ENCODE measurements around the gene MACROD1. TPM values are rescaled to one million over a fixed set of nuclear protein-coding genes. Genes with fewer than 3 reads are reported as not detected.

The MACROD1 gene
- total and polyA plus RNA-seq, 7 experiments from 2014 or later: 5.4 to 16.2 (median 9.7) TPM

DNA sequence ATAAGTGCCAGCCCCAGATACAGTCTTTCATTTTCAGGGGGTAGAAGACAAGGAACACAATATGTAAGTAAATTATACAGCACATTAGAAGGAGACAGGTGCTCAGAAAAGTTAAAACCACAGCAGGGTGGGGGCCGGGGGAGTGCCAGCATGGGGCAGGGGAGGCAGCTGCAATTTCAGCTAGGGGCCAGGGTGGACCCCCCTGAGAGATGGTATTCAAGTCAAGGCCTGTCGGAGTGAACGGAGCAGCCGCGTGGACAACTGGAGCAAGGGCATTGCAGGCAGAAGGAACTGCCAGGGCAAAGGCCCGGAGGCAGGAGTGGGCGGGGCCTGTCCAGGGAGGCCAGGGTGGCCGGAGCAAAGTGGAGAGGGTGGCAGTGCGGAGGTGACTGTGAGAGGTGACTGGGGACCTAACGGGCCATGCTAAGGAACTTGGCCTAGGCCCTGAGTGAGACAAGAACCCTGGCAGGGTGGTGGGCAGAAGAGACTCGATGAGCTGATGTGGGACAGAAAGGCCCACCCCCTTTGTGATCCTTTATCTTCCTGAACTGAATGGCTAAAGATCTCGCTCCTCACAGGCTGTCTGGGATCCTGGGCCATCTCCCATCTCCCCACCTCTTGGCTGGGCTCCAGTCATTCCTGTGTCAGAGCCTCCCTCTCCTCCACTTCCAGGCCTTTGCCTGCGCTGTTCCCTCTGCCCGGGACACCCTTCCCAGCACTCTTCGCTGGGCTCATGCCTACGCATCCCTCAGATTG lies 152.6 kb downstream of the MACROD1 start:
- H3K27me3 Mint-ChIP-seq: peaks cover 5 to 10% (median 9%) of the 10 kb centered on the region in 5 donors
- H3K9me3 Mint-ChIP-seq: peaks cover 0 to 19% (median 0%) of the 10 kb centered on the region in 11 donors
- no peak overlapping the region for H3K4me3 Mint-ChIP-seq
- intact Hi-C loops (cut with micrococcal nuclease): no loop called here
- no peaks in the 10 kb centered on the region for H3K36me3 ChIP-seq (ENCODE audit: control insufficient read depth in 2 of 3, insufficient read depth in 3 of 3, low read length in 3 of 3)
- no peaks in the 10 kb centered on the region for H3K27me3 ChIP-seq (ENCODE audit: control insufficient read depth in 2 of 2, insufficient read depth in 2 of 2, low read length in 2 of 2)
- H3K27ac ChIP-seq (ENCODE audit: low read depth, low read length): no peak overlapping the region
- H3K4me3 ChIP-seq (ENCODE audit: low read length): no peak overlapping the region
- ChIA-PET CTCF (no interaction called here), POLR2A (no interaction called here)
- H3K27ac Mint-ChIP-seq: no peak overlapping the region
- no peak for ATAC-seq
- H3K36me3 Mint-ChIP-seq: peaks cover 0 to 12% (median 0%) of the 10 kb centered on the region in 5 donors
- no peak for DNase-seq
- peaks cover 0 to 8% (median 0%) of the 10 kb centered on the region in 3 experiments for H3K9me3 ChIP-seq (ENCODE audit: control insufficient read depth in 2 of 3, low read length in 3 of 3)
- peaks cover 0 to 3% (median 0%) of the 10 kb centered on the region in 7 donors for H3K4me1 Mint-ChIP-seq
- H3K4me1 ChIP-seq (ENCODE audit: control insufficient read depth in 2 of 2, insufficient read depth in 2 of 2, low read length in 2 of 2): no peaks in the 10 kb centered on the region

DNA sequence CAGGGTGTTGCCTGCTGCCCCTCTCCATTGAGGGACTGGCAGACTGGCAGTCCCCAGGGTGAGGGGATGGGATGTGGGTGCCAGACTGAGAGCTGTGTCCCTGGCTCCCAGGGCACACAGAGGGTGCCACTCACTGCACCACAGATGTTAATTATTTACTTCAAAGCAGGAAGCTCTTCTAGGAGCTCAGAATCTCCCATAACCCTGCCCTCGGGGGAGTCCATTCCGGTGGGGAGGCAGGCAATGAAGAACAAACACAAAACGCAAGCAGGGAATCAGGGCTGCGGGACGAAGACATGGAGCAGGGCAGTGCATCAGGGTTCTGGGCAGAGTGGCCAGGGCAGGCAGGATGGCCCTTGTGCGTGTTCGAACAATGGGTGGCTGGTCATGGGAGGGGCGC lies 154.5 kb downstream of the MACROD1 start:
- intact Hi-C loops (cut with micrococcal nuclease): no loop called here
- no peak overlapping the region for H3K4me3 ChIP-seq (ENCODE audit: low read length)
- Mint-ChIP-seq H3K4me3 (no peak overlapping the region), H3K9me3 (peaks cover 0 to 19% (median 0%) of the 10 kb centered on the region in 11 donors), H3K4me1 (peaks cover 7 to 16% (median 12%) of the 10 kb centered on the region in 7 donors), H3K36me3 (peaks cover 0 to 12% (median 0%) of the 10 kb centered on the region in 5 donors), H3K27ac (no peak overlapping the region), H3K27me3 (peaks cover 17 to 30% (median 29%) of the 10 kb centered on the region in 5 donors)
- H3K4me1 ChIP-seq (ENCODE audit: control insufficient read depth in 2 of 2, insufficient read depth in 2 of 2, low read length in 2 of 2): no peaks in the 10 kb centered on the region
- ATAC-seq (no peak), DNase-seq (no peak)
- ChIA-PET POLR2A (no interaction called here), CTCF (no interaction called here)
- H3K36me3 ChIP-seq (ENCODE audit: control insufficient read depth in 2 of 3, insufficient read depth in 3 of 3, low read length in 3 of 3): no peaks in the 10 kb centered on the region
- peaks cover 0 to 8% (median 0%) of the 10 kb centered on the region in 3 experiments for H3K9me3 ChIP-seq (ENCODE audit: control insufficient read depth in 2 of 3, low read length in 3 of 3)
- no peak overlapping the region for H3K27ac ChIP-seq (ENCODE audit: low read depth, low read length)
- no peaks in the 10 kb centered on the region for H3K27me3 ChIP-seq (ENCODE audit: control insufficient read depth in 2 of 2, insufficient read depth in 2 of 2, low read length in 2 of 2)

DNA sequence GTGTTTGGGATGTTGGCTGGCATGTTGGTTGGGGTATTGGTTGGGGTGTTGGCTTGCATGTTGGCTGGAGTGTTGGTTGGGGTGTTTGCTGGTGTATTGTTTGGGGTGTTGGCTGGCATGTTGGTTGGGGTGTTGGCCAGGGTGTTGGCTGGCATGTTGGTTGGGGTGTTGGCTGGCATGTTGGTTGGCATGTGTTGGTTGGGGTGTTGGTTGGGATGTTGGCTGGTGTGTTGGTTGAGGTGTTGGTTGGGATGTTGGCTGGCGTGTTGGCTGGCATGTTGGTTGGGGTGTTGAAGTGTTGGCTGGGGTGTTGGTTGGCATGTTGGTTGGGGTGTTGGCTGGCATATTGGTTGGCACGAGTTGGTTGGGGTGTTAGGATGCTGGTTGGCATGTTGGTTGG lies 155.1 kb downstream of the MACROD1 start:
- Histone ChIP-seq H3K4me1 (ENCODE audit: control insufficient read depth in 2 of 2, insufficient read depth in 2 of 2, low read length in 2 of 2) (no peaks in the 10 kb centered on the region), H3K9me3 (ENCODE audit: control insufficient read depth in 2 of 3, low read length in 3 of 3) (peaks cover 0 to 8% (median 0%) of the 10 kb centered on the region in 3 experiments), H3K36me3 (ENCODE audit: control insufficient read depth in 2 of 3, insufficient read depth in 3 of 3, low read length in 3 of 3) (no peaks in the 10 kb centered on the region), H3K27ac (ENCODE audit: low read depth, low read length) (no peak overlapping the region), H3K4me3 (ENCODE audit: low read length) (no peak overlapping the region), H3K27me3 (ENCODE audit: control insufficient read depth in 2 of 2, insufficient read depth in 2 of 2, low read length in 2 of 2) (no peaks in the 10 kb centered on the region)
- Mint-ChIP-seq H3K4me1 (peaks cover 7 to 16% (median 12%) of the 10 kb centered on the region in 7 donors), H3K27ac (no peak overlapping the region), H3K36me3 (peaks cover 0 to 12% (median 0%) of the 10 kb centered on the region in 5 donors), H3K4me3 (no peak overlapping the region), H3K9me3 (peaks cover 0 to 19% (median 0%) of the 10 kb centered on the region in 11 donors), H3K27me3 (peaks cover 20 to 33% (median 32%) of the 10 kb centered on the region in 5 donors)
- intact Hi-C loops (cut with micrococcal nuclease): no loop called here
- POLR2A ChIA-PET: no interaction called here
- no peak for DNase-seq
- ATAC-seq: no peak
- CTCF ChIA-PET: no interaction called here

DNA sequence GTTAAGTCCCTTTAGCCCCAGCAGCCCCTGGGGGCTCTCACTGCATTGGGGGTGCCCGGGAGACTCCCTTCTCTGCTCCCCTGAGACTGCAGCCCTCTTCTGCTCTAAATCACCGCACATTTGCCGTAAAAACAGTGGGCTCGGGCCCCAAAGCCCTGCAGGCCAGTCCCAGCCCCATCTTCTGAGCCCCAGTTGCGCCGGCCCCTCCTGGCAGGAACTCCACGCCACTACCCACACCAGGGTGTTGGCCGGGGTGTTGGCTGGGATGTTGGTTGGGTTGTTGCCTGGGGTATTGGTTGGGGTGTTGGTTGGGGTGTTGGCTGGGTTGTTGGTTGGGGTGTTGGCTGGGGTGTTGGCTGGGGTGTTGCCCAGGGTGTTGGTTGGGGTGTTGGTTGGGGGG lies 156.2 kb downstream of the MACROD1 start:
- Mint-ChIP-seq H3K36me3 (peaks cover 0 to 12% (median 0%) of the 10 kb centered on the region in 5 donors), H3K9me3 (peaks cover 0 to 19% (median 0%) of the 10 kb centered on the region in 11 donors), H3K4me1 (peaks cover 7 to 16% (median 12%) of the 10 kb centered on the region in 7 donors), H3K4me3 (no peak overlapping the region), H3K27me3 (peaks cover 20 to 40% (median 32%) of the 10 kb centered on the region in 5 donors), H3K27ac (no peak overlapping the region)
- H3K9me3 ChIP-seq (ENCODE audit: control insufficient read depth in 2 of 3, low read length in 3 of 3): peaks cover 0 to 8% (median 0%) of the 10 kb centered on the region in 3 experiments
- no peaks in the 10 kb centered on the region for H3K36me3 ChIP-seq (ENCODE audit: control insufficient read depth in 2 of 3, insufficient read depth in 3 of 3, low read length in 3 of 3)
- H3K27me3 ChIP-seq (ENCODE audit: control insufficient read depth in 2 of 2, insufficient read depth in 2 of 2, low read length in 2 of 2): no peaks in the 10 kb centered on the region
- DNase-seq: no peak
- H3K4me1 ChIP-seq (ENCODE audit: control insufficient read depth in 2 of 2, insufficient read depth in 2 of 2, low read length in 2 of 2): no peaks in the 10 kb centered on the region
- H3K27ac ChIP-seq (ENCODE audit: low read depth, low read length): no peak overlapping the region
- no peak overlapping the region for H3K4me3 ChIP-seq (ENCODE audit: low read length)
- no peak for ATAC-seq
- POLR2A ChIA-PET: no interaction called here
- intact Hi-C loops (cut with micrococcal nuclease): no loop called here
- CTCF ChIA-PET: no interaction called here

DNA sequence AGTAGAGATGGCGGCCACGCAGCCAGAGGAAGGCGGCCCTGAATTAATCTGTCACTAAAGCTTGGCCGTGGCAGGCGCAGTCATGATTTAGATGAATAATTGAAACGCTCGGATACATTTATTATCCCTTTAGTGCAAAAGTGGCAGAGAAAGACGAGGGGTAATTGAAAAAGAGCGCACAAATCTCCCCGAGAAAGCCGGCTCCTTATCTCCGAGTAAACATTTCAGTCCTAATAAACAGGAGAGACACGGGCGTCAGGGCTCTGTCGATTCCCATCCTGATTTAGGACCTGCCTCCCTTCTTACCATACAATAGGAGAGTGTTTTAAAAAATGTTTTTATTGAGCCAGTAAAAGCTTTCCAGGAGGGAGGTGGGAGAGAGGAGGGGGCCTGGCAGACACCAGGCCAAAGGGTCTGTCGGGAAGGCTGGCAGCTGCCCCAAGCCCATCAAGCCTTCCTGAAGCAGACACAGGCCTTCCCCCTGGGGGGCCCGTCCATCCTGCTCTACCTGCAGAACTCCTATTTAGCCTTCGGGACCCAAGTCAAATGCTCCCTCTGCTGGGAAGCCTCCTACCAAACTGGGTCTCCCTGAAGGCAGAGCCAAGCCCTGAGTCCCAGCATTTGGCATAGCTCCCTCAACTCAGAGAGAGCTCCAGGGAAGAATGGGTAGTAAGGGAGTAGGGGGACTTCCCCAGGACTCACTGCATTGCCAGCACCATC lies 156.8 kb downstream of the MACROD1 start:
- DNase-seq (no peak), ATAC-seq (no peak)
- ChIA-PET CTCF (no interaction called here), POLR2A (no interaction called here)
- Histone ChIP-seq H3K9me3 (ENCODE audit: control insufficient read depth in 2 of 3, low read length in 3 of 3) (peaks cover 0 to 8% (median 0%) of the 10 kb centered on the region in 3 experiments), H3K4me3 (ENCODE audit: low read length) (no peak overlapping the region), H3K4me1 (ENCODE audit: control insufficient read depth in 2 of 2, insufficient read depth in 2 of 2, low read length in 2 of 2) (no peaks in the 10 kb centered on the region), H3K36me3 (ENCODE audit: control insufficient read depth in 2 of 3, insufficient read depth in 3 of 3, low read length in 3 of 3) (no peaks in the 10 kb centered on the region), H3K27me3 (ENCODE audit: control insufficient read depth in 2 of 2, insufficient read depth in 2 of 2, low read length in 2 of 2) (no peaks in the 10 kb centered on the region), H3K27ac (ENCODE audit: low read depth, low read length) (no peak overlapping the region)
- peaks cover 0 to 19% (median 0%) of the 10 kb centered on the region in 11 donors for H3K9me3 Mint-ChIP-seq
- peaks cover 20 to 40% (median 32%) of the 10 kb centered on the region in 5 donors for H3K27me3 Mint-ChIP-seq
- H3K4me3 Mint-ChIP-seq: no peak overlapping the region
- H3K27ac Mint-ChIP-seq: no peak overlapping the region
- peaks cover 0 to 12% (median 0%) of the 10 kb centered on the region in 5 donors for H3K36me3 Mint-ChIP-seq
- intact Hi-C loops (cut with micrococcal nuclease): no loop called here
- peaks cover 7 to 16% (median 12%) of the 10 kb centered on the region in 7 donors for H3K4me1 Mint-ChIP-seq

DNA sequence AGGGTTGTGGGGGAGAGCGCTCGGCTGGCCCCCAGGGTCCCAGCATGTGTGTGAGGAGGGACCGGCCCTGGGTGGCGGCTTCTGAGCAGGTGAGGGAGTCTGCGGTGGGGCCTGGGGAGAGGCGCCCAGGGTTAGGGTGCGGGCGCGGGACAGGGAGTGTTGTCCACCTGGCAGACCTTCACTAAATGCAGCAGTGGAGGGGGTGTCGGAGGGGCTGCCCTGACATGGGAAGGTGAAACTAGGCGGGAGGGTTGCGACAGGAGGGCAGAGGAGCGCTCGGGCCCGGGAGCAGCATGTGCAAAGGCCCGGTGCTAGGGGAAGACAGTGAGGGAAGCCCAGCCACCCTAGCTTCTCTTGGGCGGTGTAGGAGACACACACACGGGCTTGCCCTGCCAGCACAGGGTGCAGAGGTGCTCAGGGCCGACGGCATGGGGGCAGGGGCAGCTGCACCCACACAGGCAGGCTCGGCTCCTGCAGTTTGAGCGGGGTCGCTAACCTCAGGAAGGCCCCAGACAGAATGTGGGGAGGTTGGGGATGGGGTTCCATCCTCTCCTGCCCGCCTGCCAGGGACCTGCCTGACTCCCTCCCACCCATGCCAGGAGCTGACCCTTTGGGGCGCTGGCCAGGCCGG lies 157.5 kb downstream of the MACROD1 start:
- Mint-ChIP-seq H3K36me3 (peaks cover 0 to 12% (median 0%) of the 10 kb centered on the region in 5 donors), H3K4me1 (peaks cover 7 to 16% (median 12%) of the 10 kb centered on the region in 7 donors), H3K27me3 (peaks cover 20 to 40% (median 32%) of the 10 kb centered on the region in 5 donors), H3K27ac (no peak overlapping the region), H3K4me3 (peak overlapping the region in 5 of 10 donors; percentile 18 to 81 (median 63)), H3K9me3 (peaks cover 0 to 19% (median 0%) of the 10 kb centered on the region in 11 donors)
- no peak overlapping the region for H3K27ac ChIP-seq (ENCODE audit: low read depth, low read length)
- DNase-seq (no peak), ATAC-seq (no peak)
- POLR2A ChIA-PET: no interaction called here
- H3K27me3 ChIP-seq (ENCODE audit: control insufficient read depth in 2 of 2, insufficient read depth in 2 of 2, low read length in 2 of 2): no peaks in the 10 kb centered on the region
- intact Hi-C loops (cut with micrococcal nuclease): no loop called here
- peaks cover 0 to 8% (median 0%) of the 10 kb centered on the region in 3 experiments for H3K9me3 ChIP-seq (ENCODE audit: control insufficient read depth in 2 of 3, low read length in 3 of 3)
- CTCF ChIA-PET: no interaction called here
- no peak overlapping the region for H3K4me3 ChIP-seq (ENCODE audit: low read length)
- no peaks in the 10 kb centered on the region for H3K4me1 ChIP-seq (ENCODE audit: control insufficient read depth in 2 of 2, insufficient read depth in 2 of 2, low read length in 2 of 2)
- H3K36me3 ChIP-seq (ENCODE audit: control insufficient read depth in 2 of 3, insufficient read depth in 3 of 3, low read length in 3 of 3): no peaks in the 10 kb centered on the region
